GM18870 (cell line): ENCODE data around the gene C22orf42.
"Not testable (repeated sequence)": the region's sequence is repeated elsewhere in the genome, so short reads cannot be mapped to it uniquely, and the experiment has no call there.

Source experiments
- ATAC-seq: cut with Tn5 transposase; IDR thresholded peaks from one replicate; pipeline ENCODE4 v1.9.1; 2021; ENCODE audit warnings: moderate library complexity; ENCODE audit not compliant: unreplicated experiment

The C22orf42 gene

DNA sequence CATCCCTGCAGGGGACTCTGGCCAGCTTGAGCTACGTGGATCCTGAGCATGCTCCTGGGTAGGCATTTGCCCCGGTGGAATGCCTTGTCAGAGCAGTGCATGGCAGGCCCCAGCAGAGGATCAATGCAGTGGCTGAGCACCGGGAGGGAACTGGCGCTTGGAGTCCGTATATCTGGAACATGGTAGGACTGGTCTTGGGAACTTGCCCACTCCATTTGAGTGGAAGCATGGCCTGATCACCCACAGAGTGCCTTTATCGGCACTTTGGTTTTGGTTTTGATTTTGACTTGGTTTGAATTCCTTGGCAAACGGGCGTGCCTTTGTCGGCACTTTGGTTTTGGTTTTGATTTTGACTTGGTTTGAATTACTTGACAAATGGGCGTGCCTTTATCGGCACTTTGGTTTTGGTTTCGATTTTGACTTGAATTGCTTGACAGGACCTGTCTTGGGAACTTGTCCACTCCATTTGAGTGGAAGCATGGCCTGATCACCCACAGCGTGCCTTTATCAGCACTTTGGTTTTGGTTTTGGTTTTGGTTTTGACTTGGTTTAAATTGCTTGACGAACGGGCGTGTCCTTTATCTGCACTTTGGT is 21.3 kb downstream of the C22orf42 start:
- not testable (repeated sequence) for ATAC-seq

DNA sequence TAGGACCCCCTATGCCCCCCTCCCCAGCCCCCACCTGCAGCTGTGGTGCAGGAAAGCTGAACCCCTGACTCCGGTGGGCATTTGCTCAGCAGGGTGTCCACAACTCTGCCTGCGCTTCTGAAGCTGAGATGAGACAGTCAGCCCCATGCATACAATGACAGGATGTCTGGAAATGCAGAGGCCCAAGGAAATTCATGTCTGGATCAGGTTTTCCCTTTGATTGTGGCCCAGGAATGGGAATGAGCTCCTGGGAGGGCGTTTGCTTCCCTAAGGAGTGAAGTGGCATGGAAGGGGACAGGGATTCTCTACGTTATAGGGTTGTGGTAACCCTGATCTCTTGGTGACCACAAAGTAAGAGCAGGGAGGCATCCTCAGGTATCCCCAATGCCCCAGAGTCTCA is 22.2 kb downstream of the C22orf42 start:
- ATAC-seq = not testable (repeated sequence)

DNA sequence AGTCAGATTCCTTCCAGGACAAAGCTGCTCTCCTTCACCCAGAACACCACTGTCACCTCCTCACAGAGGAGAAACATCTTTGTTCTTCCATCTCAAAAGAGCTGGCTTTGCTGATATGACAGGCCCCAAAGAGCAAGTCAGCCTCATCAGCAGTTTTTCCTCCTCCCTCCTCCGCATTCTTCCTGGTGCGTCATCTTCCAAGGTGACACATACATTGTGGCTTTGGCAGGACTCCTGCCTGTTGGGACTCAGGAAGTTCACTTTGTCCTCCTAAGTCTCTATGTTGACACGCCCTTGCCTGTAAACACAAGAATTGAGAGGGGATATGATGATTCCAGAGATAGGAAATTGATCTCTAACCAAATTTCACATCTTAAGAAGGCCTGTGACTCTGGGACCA is 23.1 kb downstream of the C22orf42 start:
- ATAC-seq = not testable (repeated sequence)

- ATAC-seq = not testable (repeated sequence)
Measured at GRCh38 chr22:32134796-32135195, 24.3 kb downstream of the C22orf42 start.

DNA sequence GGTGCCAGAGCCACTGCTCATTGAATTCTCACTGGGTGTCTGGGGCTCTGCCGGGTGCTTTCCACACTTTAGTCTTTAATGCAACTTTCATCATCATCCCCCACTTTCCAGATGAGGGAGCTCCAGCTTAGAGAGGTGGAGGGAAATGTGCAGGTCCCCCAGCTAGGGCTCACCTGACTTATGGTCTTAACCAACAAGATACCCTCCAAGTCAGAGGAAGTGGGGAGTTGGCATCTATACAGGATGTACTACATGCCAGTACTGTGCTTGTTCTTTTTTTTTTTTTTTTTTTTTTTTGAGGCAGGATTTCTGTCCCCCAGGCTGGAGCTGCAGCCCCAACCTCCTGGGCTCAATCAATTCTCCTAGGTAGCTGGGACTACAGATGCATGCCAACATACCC is 26.3 kb downstream of the C22orf42 start:
- ATAC-seq = no peak

GRCh38 chr22:32132126-32132525 is 27.0 kb downstream of the C22orf42 start:
- no peak for ATAC-seq

- no peak for ATAC-seq
Measured at GRCh38 chr22:32130464-32130863, 28.6 kb downstream of the C22orf42 start.

GRCh38 chr22:32127904-32128303 is 31.2 kb downstream of the C22orf42 start:
- ATAC-seq = no peak

DNA sequence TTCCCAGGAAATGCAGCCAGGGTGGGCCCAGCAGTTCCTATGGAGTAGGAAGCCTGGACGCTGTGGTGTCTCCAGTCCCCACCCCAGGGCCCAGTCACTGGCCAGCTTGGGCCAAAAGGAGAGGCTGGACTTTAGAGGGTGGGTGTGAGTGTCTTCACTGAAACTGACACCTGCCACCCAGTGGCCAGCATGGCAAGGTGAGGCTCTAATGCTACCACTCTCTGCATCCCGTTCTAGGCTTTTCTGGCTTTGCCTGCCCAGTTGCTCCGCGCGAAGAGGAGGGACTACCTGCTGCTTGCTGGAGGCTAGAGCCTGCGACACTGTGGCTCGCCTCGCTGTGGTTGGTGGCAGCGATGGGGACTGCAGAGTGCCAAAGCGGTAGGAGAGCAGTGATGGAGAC is 35.4 kb downstream of the C22orf42 start:
- no peak for ATAC-seq

- no peak for ATAC-seq
Measured at GRCh38 chr22:32122899-32123298, 36.2 kb downstream of the C22orf42 start.

- ATAC-seq = no peak
Measured at GRCh38 chr22:32120603-32121002, 38.5 kb downstream of the C22orf42 start.

DNA sequence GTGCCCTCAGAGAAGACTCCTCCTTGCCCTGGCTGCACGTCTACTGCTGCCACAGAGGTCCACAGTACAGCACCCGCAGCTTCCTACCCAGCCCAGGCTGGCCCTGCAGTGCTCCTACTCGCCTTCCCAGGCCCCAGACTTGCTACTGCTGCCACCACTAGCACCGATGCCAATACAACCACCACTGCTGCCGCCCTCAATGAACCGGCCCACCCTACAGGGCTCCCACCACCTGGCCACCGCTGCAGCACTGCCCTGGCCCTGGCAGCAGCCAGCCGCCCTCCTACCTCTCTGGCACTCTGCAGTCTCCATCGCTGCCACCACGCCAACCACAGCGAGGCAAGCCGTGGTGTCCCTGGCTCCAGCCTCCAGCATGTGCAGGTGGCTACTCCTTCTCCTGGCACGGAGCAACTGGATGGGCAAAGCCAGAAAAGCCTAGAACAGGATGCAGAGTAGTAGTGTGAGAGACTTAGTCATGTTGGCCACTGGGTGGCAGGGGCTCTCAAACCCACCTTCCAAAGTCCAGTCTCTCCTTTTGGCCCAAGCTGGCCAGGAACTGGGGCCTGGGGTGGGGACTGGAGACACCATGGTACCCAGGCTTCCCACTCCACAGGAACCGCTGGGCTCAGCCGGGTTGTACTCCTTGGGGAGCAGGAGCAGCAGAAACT is 39.4 kb downstream of the C22orf42 start:
- ATAC-seq = no peak

- ATAC-seq = no peak
Measured at GRCh38 chr22:32112380-32112779, 46.7 kb downstream of the C22orf42 start.

GRCh38 chr22:32106930-32107329 is 52.2 kb downstream of the C22orf42 start:
- no peak for ATAC-seq

DNA sequence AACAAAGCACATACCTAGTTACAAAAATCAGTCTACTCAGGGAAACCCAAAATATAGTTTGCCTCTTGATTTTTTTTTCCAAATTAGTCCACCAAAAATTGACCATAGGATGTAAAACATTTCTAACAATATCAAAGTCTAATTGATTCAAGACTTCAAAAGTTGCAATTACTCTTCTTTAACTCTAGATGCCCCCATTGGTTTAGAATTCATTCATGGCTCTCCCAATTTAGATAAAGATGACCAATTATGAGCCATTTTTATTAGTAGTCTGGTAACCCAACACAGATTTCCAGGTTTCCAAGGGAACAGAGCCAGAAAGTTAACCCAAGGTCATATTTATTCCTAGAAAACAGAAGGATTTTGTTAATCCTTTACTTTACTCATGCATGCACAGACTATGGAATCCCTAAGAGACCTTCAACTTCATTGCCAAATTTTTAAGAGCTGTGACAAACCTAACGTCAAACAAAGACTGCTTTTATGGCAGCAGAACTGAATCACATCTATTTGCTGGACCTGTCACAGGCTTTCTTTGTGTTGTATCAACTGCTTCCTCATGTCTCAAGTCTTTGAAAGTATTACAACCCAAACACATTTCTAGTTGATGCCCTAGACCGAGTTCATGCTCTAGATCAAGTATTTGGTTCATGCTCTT is 55.3 kb downstream of the C22orf42 start:
- no peak for ATAC-seq

- ATAC-seq = no peak
Measured at GRCh38 chr22:32100711-32101110, 58.4 kb downstream of the C22orf42 start.
